Panc1 (cell line): ENCODE results near the gene FAM228B.

Experiments
- CTCF ChIP-seq: fragments of 450-650 bp; IDR thresholded peaks from 2 replicates; pipeline ENCODE4 v1.5.1; 2017; ENCODE audit warnings: mild to moderate bottlenecking
- POLR2AphosphoS5 ChIP-seq: IDR thresholded peaks from 2 replicates; pipeline ENCODE4 v1.6.1; 2012; ENCODE audit warnings: mild to moderate bottlenecking, low read depth, low read length, moderate library complexity
- REST ChIP-seq, 2 experiments: IDR thresholded peaks; 2 replicates each; pipeline ENCODE4 v1.6.1; 2011 to 2012; ENCODE audit warnings: low read depth in 2 of 2, control low read depth in 1 of 2, low read length in 1 of 2, mild to moderate bottlenecking in 1 of 2, moderate library complexity in 1 of 2; ENCODE audit not compliant: insufficient read depth in 1 of 2
- TCF7L2 ChIP-seq: IDR thresholded peaks from 2 replicates; pipeline ENCODE4 v1.6.1; 2011; ENCODE audit warnings: mild to moderate bottlenecking, low read depth, low read length, inconsistent platforms

- TF ChIP-seq CTCF: no peak
- no peak for TF ChIP-seq POLR2AphosphoS5
- no peak for TF ChIP-seq TCF7L2
- no peak for TF ChIP-seq REST (IDR thresholded peaks at IDR 0.05; ENCODE audit: insufficient read depth in 1 of 2, low read depth in 2 of 2, low read length in 1 of 2)
Observed at GRCh38 chr2:24088821-24089359, 34.4 kb upstream of the FAM228B start.
